GM12864 (cell line): ENCODE data around the gene WWOX.

Source experiments
- DNase-seq: peaks from one replicate; pipeline ENCODE4 v3.0.0-alpha.2; 2011; ENCODE audit warnings: low read depth
- H3K4me3 ChIP-seq: 2 replicates; pipeline ENCODE4 v1.5.1; 2011; ENCODE audit warnings: mild to moderate bottlenecking, low read depth, low read length, control low read depth
- CTCF ChIP-seq: IDR thresholded peaks from 2 replicates; pipeline ENCODE4 v1.5.1; 2011; ENCODE audit warnings: low read depth, mild to moderate bottlenecking, moderate library complexity, low read length, control low read depth, inconsistent platforms; ENCODE audit errors: missing control alignments

The WWOX gene

GRCh38 chr16:78154729-78155461 is 55.4 kb downstream of the WWOX start:
- no peak for DNase-seq
- TF ChIP-seq CTCF: no peak
- no peak overlapping the region for H3K4me3 ChIP-seq

DNA sequence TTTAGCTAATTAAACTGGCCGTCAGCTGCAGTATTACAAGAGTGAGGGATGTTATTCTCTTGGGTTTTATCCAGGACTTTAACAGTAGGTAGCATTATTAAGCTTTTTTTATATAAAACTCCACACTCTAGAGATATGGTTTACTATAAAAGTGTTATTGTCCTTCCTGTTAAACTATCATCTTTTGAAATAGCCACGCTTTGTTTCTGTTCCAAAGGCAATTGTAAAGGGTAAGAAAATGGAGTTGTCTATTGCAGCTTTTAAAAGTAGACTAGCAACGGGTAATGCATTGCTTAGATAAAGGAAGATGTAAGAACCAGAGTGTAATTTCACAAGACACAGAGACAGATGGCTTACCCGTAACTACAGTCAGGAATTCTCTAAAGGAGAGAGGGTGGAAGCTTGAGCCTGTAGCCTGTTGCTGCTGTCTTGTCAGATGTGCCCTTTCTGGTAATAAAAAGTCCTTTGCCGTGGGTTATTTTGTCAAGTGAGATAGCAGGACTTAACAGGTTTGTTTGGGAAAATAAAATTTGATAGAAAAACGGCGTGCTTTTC is 56.4 kb downstream of the WWOX start:
- no peak overlapping the region for H3K4me3 ChIP-seq
- no peak for DNase-seq

GRCh38 chr16:78161023-78161729 is 61.7 kb downstream of the WWOX start:
- no peak for TF ChIP-seq CTCF
- no peak for DNase-seq
- H3K4me3 ChIP-seq: no peak overlapping the region

More for the DNA sequence above, 56.4 kb downstream of the WWOX start:
- TF ChIP-seq CTCF: no peak

DNA sequence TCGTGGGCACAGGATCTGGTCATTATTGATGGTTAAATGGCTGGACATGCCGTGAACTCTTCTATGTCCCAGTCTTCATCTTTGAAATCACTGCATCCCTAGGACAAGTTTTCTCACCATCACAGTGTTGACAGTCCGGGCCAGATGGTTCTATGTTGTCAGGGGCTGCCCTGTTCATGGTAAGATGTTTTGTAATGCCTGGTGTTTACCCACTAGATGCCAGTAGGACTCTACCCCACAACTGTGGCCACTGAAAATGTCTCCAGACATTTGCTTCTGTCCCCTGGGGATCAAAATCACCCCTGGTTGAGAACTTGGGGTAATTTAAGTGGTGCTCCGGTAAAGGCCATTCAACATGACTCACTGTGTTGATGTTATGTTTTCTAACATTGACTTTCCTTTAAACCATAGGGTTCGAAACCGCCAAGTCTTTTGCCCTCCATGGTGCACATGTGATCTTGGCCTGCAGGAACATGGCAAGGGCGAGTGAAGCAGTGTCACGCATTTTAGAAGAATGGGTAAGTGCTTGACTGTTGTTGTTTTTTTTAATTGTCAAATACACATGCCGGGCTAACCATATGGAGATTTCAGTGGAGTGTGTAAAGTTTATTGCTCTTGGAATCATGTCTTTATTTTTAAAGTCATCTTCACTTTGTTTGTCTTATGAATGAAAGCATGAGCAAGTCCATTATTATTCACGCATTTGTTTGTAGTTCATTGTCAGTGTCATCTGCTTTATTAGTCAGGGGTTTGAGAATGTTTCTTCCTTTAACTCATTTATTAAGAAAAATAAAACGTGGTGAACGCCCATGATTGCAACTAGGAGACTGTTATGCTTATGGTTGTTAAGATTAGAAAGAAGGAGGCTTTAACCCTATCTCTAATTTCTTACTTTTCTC is 64.6 kb downstream of the WWOX start:
- H3K4me3 ChIP-seq: no peak overlapping the region
- TF ChIP-seq CTCF: no peak
- no peak for DNase-seq

DNA sequence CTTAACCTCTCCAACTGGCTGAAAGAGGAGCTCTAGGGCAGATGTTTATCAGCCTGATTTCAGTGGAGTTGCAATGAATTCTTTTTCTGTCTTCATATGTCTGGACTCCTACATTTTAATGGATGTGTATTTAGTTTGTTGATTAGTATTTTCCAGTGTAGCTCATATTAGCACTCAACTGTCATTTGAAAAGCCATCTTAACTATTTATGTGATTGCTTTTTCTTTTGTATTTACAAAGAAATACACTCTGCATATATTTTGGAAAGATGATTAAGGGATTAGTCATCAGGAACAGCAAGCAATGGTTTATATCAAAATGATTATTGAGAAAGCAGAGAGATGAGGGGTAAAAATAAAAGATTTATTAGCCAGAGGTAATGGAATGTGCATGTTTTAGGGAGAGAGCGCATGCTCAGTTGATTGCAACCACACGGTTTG is 71.1 kb downstream of the WWOX start:
- H3K4me3 ChIP-seq: no peak overlapping the region
- DNase-seq: no peak

More for the DNA sequence above, 71.1 kb downstream of the WWOX start:
- TF ChIP-seq CTCF: no peak
